ENCODE data around the gene PLEKHA4.
"Not testable (repeated sequence)": the region's sequence is repeated elsewhere in the genome, so short reads cannot be mapped to it uniquely, and the experiment has no call there.

PLEKHA4 gene

DNA sequence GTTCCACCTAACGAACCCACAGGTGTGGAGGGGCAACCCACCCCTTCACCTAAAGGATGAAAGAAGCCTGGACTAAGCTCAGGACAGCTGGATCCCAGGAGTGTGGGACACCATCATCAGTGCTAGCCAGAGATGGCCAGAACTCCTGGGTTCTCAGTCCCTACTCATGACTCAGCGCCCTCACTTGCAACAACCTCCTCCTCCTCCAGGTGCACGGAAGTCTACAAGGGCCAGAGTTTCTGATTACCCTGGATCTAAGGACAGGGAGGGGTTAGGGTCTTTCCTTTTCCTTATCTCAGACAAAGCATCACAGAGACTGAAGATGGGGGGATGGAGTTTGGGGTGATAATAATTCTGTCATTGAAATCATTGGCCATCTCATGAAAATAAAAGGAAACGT lies 22.1 kb upstream of the PLEKHA4 start:
- H3K27ac ChIP-seq (ENCODE audit: low read depth, low read length): no peak overlapping the region
- H3K4me2 ChIP-seq (ENCODE audit: low read depth, low read length, poor library complexity, severe bottlenecking): no peak overlapping the region
- TF ChIP-seq, protein P1, sequence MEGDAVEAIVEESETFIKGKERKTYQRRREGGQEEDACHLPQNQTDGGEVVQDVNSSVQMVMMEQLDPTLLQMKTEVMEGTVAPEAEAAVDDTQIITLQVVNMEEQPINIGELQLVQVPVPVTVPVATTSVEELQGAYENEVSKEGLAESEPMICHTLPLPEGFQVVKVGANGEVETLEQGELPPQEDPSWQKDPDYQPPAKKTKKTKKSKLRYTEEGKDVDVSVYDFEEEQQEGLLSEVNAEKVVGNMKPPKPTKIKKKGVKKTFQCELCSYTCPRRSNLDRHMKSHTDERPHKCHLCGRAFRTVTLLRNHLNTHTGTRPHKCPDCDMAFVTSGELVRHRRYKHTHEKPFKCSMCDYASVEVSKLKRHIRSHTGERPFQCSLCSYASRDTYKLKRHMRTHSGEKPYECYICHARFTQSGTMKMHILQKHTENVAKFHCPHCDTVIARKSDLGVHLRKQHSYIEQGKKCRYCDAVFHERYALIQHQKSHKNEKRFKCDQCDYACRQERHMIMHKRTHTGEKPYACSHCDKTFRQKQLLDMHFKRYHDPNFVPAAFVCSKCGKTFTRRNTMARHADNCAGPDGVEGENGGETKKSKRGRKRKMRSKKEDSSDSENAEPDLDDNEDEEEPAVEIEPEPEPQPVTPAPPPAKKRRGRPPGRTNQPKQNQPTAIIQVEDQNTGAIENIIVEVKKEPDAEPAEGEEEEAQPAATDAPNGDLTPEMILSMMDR (IDR thresholded peaks at IDR 0.05; ENCODE audit: insufficient read depth, low read length, poor library complexity, severe bottlenecking): no peak
- no peak for TF ChIP-seq EZH2phosphoT487 (conservative IDR thresholded peaks at IDR 0.05; ENCODE audit: low read length)
- no peak overlapping the region for H2AFZ ChIP-seq (ENCODE audit: low read depth, low read length, severe bottlenecking)
- no peaks in the 10 kb centered on the region for H3K79me2 ChIP-seq (ENCODE audit: insufficient read depth, low read length)
- no peaks in the 10 kb centered on the region for H3K9me2 ChIP-seq (replicated peaks; ENCODE audit: insufficient read depth, low read length)
- no peaks in the 10 kb centered on the region for H3F3A ChIP-seq (ENCODE audit: insufficient read depth)
- no peaks in the 10 kb centered on the region for H3K27me3 ChIP-seq (ENCODE audit: low read length)
- no peaks in the 10 kb centered on the region for H3K36me3 ChIP-seq (ENCODE audit: low read length)
- H3K9ac ChIP-seq (ENCODE audit: low read length): no peak overlapping the region
- no peaks in the 10 kb centered on the region for H4K20me1 ChIP-seq (ENCODE audit: low read depth, low read length)
- no peaks in the 10 kb centered on the region for H3K9me3 ChIP-seq (ENCODE audit: insufficient read depth, low read length)
- H3K4me3 ChIP-seq (ENCODE audit: insufficient read depth, low read length, poor library complexity, severe bottlenecking): no peak overlapping the region

DNA sequence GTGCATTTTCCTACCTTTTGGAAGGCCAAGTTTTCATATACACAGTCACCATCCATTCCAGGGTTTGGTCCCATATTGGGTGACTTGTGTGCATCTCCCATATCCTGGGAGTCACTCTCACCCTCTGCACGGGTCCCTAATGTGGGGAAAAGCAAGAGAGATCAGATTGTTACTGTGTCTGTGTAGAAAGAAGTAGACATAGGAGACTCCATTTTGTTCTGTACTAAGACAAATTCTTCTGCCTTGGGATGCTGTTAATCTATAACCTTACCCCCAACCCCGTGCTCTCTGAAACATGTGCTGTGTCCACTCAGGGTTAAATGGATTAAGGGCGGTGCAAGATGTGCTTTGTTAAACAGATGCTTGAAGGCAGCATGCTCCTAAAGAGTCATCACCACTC lies 21.1 kb upstream of the PLEKHA4 start:
- not testable (repeated sequence) for H3K9ac ChIP-seq (ENCODE audit: low read length); H3K9me3 ChIP-seq (ENCODE audit: insufficient read depth, low read length); H3K9me2 ChIP-seq (replicated peaks; ENCODE audit: insufficient read depth, low read length); H2AFZ ChIP-seq (ENCODE audit: low read depth, low read length, severe bottlenecking); H4K20me1 ChIP-seq (ENCODE audit: low read depth, low read length); H3K27ac ChIP-seq (ENCODE audit: low read depth, low read length); H3F3A ChIP-seq (ENCODE audit: insufficient read depth); H3K4me3 ChIP-seq (ENCODE audit: insufficient read depth, low read length, poor library complexity, severe bottlenecking); H3K27me3 ChIP-seq (ENCODE audit: low read length); H3K4me2 ChIP-seq (ENCODE audit: low read depth, low read length, poor library complexity, severe bottlenecking); H3K79me2 ChIP-seq (ENCODE audit: insufficient read depth, low read length); H3K36me3 ChIP-seq (ENCODE audit: low read length)

DNA sequence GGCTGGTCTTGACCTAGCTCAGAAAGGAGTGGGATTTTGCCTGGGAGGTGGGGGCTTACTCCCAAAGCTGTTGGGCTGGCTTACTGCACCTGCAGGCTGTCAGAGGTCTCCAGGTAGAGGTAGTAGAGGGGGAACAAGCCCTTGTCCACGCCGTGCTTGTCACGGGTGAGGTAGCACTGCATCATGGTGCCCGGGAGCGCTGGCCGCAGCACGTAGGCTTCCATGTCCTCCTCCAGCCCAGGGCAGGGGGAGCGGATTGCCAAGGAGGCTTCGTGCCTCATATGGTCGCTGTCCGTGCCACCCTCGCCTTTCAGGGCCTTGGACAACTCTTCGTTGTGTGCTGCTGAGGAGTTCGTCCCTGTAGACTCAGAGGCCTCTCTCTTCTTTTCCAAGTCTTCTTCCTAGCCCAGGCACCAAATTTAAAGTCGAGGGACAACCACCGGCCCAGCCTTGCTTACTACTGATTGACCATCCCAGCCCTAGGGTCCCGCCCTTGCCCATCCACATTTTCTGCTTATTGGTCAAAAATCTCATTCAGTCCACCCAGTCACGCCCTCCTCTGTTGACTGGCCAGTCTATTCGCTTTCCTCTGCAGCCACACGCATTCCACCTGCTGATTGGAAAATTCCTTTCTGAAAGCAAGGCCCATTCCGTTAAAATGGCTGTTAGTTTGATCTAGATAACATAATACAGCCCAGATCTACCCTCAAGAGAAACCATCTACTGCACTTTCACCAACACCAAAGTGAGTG lies 19.6 kb upstream of the PLEKHA4 start:
- Histone ChIP-seq H3K4me2 (ENCODE audit: low read depth, low read length, poor library complexity, severe bottlenecking) (no peak overlapping the region), H3K9me3 (ENCODE audit: insufficient read depth, low read length) (no peaks in the 10 kb centered on the region), H3K9ac (ENCODE audit: low read length) (no peak overlapping the region), H3K27me3 (ENCODE audit: low read length) (no peaks in the 10 kb centered on the region), H2AFZ (ENCODE audit: low read depth, low read length, severe bottlenecking) (no peak overlapping the region), H3K9me2 (replicated peaks; ENCODE audit: insufficient read depth, low read length) (no peaks in the 10 kb centered on the region), H3F3A (ENCODE audit: insufficient read depth) (no peaks in the 10 kb centered on the region), H3K27ac (ENCODE audit: low read depth, low read length) (no peak overlapping the region), H3K4me3 (ENCODE audit: insufficient read depth, low read length, poor library complexity, severe bottlenecking) (no peak overlapping the region), H3K79me2 (ENCODE audit: insufficient read depth, low read length) (no peaks in the 10 kb centered on the region), H4K20me1 (ENCODE audit: low read depth, low read length) (no peaks in the 10 kb centered on the region), H3K36me3 (ENCODE audit: low read length) (no peaks in the 10 kb centered on the region)
- no peak for TF ChIP-seq EZH2phosphoT487 (conservative IDR thresholded peaks at IDR 0.05; ENCODE audit: low read length)
- TF ChIP-seq, protein P1 (IDR thresholded peaks at IDR 0.05; ENCODE audit: insufficient read depth, low read length, poor library complexity, severe bottlenecking): no peak

DNA sequence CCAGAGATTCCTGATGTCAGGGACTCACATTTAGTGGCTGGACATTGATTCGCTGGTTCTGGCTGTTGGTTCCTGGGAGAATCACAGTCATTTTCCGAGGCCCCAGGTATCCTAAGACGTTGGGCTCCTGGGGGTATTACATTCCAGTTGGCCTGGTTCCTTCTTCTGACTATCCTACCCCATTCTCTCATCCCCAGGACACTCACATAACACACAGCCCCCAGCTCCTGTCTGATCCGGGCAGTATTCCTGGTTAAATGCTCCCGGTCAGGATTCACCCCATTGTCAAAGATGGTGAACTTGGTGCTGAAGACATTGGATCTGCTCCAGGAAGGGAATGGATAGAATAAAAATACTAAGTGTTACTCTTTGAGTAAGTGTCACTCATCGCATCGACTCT lies 15.3 kb upstream of the PLEKHA4 start:
- Histone ChIP-seq H3K27ac (ENCODE audit: low read depth, low read length) (no peak overlapping the region), H2AFZ (ENCODE audit: low read depth, low read length, severe bottlenecking) (no peak overlapping the region), H3K9me2 (replicated peaks; ENCODE audit: insufficient read depth, low read length) (no peaks in the 10 kb centered on the region), H3K4me2 (ENCODE audit: low read depth, low read length, poor library complexity, severe bottlenecking) (no peak overlapping the region), H3K4me3 (ENCODE audit: insufficient read depth, low read length, poor library complexity, severe bottlenecking) (no peak overlapping the region), H3K27me3 (ENCODE audit: low read length) (no peaks in the 10 kb centered on the region), H3F3A (ENCODE audit: insufficient read depth) (peaks cover 27% of the 10 kb centered on the region), H3K79me2 (ENCODE audit: insufficient read depth, low read length) (no peaks in the 10 kb centered on the region), H3K9ac (ENCODE audit: low read length) (no peak overlapping the region), H3K36me3 (ENCODE audit: low read length) (peaks cover 4% of the 10 kb centered on the region; the same call in 1 of the 2 replicates), H3K9me3 (ENCODE audit: insufficient read depth, low read length) (peaks cover 10% of the 10 kb centered on the region; the same call in 1 of the 2 replicates), H4K20me1 (ENCODE audit: low read depth, low read length) (no peaks in the 10 kb centered on the region)
- TF ChIP-seq EZH2phosphoT487 (conservative IDR thresholded peaks at IDR 0.05; ENCODE audit: low read length): no peak
- TF ChIP-seq, protein P1 (IDR thresholded peaks at IDR 0.05; ENCODE audit: insufficient read depth, low read length, poor library complexity, severe bottlenecking): no peak

All from SU-DHL-6 (cell line).